ENCODE results near the gene ZNF554.
"Not testable (repeated sequence)": the region's sequence is repeated elsewhere in the genome, so short reads cannot be mapped to it uniquely, and the experiment has no call there.

- TF ChIP-seq, protein P1, sequence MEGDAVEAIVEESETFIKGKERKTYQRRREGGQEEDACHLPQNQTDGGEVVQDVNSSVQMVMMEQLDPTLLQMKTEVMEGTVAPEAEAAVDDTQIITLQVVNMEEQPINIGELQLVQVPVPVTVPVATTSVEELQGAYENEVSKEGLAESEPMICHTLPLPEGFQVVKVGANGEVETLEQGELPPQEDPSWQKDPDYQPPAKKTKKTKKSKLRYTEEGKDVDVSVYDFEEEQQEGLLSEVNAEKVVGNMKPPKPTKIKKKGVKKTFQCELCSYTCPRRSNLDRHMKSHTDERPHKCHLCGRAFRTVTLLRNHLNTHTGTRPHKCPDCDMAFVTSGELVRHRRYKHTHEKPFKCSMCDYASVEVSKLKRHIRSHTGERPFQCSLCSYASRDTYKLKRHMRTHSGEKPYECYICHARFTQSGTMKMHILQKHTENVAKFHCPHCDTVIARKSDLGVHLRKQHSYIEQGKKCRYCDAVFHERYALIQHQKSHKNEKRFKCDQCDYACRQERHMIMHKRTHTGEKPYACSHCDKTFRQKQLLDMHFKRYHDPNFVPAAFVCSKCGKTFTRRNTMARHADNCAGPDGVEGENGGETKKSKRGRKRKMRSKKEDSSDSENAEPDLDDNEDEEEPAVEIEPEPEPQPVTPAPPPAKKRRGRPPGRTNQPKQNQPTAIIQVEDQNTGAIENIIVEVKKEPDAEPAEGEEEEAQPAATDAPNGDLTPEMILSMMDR (IDR thresholded peaks at IDR 0.05; ENCODE audit: insufficient read depth, low read length), result not testable (repeated sequence)
- TF ChIP-seq, protein P2, sequence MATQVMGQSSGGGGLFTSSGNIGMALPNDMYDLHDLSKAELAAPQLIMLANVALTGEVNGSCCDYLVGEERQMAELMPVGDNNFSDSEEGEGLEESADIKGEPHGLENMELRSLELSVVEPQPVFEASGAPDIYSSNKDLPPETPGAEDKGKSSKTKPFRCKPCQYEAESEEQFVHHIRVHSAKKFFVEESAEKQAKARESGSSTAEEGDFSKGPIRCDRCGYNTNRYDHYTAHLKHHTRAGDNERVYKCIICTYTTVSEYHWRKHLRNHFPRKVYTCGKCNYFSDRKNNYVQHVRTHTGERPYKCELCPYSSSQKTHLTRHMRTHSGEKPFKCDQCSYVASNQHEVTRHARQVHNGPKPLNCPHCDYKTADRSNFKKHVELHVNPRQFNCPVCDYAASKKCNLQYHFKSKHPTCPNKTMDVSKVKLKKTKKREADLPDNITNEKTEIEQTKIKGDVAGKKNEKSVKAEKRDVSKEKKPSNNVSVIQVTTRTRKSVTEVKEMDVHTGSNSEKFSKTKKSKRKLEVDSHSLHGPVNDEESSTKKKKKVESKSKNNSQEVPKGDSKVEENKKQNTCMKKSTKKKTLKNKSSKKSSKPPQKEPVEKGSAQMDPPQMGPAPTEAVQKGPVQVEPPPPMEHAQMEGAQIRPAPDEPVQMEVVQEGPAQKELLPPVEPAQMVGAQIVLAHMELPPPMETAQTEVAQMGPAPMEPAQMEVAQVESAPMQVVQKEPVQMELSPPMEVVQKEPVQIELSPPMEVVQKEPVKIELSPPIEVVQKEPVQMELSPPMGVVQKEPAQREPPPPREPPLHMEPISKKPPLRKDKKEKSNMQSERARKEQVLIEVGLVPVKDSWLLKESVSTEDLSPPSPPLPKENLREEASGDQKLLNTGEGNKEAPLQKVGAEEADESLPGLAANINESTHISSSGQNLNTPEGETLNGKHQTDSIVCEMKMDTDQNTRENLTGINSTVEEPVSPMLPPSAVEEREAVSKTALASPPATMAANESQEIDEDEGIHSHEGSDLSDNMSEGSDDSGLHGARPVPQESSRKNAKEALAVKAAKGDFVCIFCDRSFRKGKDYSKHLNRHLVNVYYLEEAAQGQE (IDR thresholded peaks at IDR 0.05; ENCODE audit: insufficient replicate concordance, low read depth), result not testable (repeated sequence)
Measured at GRCh38 chr19:2817237-2817829, 2.3 kb upstream of the ZNF554 start.
